Right renal cortex interstitium (tissue), 3 donors: ENCODE data around the gene CFAP100. TPM values are rescaled to one million over a fixed set of nuclear protein-coding genes. Genes with fewer than 3 reads are reported as not detected.

ENCODE experiments used
- DNase-seq, 3 donors: peaks; one replicate each; pipeline ENCODE4 v3.0.0-alpha.2; 2013; ENCODE audit warnings: low read depth in 3 of 3, low spot score in 2 of 3
- polyA plus RNA-seq, 3 donors: library from polyadenylated mRNA; unstranded; fragments of 120-200 nt; gene quantifications; one replicate each; pipeline ENCODE4 v1.2.1, GENCODE V29; 2013; ENCODE audit not compliant: insufficient read length in 3 of 3

The CFAP100 gene
- polyA plus RNA-seq, 3 donors: 0.53 to 1.1 (median 0.55) TPM

GRCh38 chr3:126456766-126457388 is 62.2 kb downstream of the CFAP100 start:
- DNase-seq: no peak

GRCh38 chr3:126459111-126459762 is 64.5 kb downstream of the CFAP100 start:
- DNase-seq: no peak

GRCh38 chr3:126459763-126460127 is 65.0 kb downstream of the CFAP100 start:
- no peak for DNase-seq

GRCh38 chr3:126460381-126460780 is 65.7 kb downstream of the CFAP100 start:
- no peak for DNase-seq

- DNase-seq: no peak
These were observed 66.9 kb downstream of the CFAP100 start for GRCh38 chr3:126461450-126462070.

- no peak for DNase-seq
These were observed 68.8 kb downstream of the CFAP100 start for GRCh38 chr3:126463521-126463920.

GRCh38 chr3:126464093-126464492 is 69.4 kb downstream of the CFAP100 start:
- DNase-seq: no peak

GRCh38 chr3:126464494-126464893 is 69.8 kb downstream of the CFAP100 start:
- no peak for DNase-seq

- DNase-seq: no peak
These were observed 70.3 kb downstream of the CFAP100 start for GRCh38 chr3:126464997-126465396.

- no peak for DNase-seq
These were observed 71.3 kb downstream of the CFAP100 start for GRCh38 chr3:126465928-126466544.

GRCh38 chr3:126466886-126467610 is 72.3 kb downstream of the CFAP100 start:
- no peak for DNase-seq

GRCh38 chr3:126467611-126467955 is 72.9 kb downstream of the CFAP100 start:
- no peak for DNase-seq

GRCh38 chr3:126468028-126468891 is 73.6 kb downstream of the CFAP100 start:
- no peak for DNase-seq

GRCh38 chr3:126469479-126469878 is 74.8 kb downstream of the CFAP100 start:
- no peak for DNase-seq

- DNase-seq: no peak
These were observed 77.7 kb downstream of the CFAP100 start for GRCh38 chr3:126472277-126473006.

GRCh38 chr3:126473292-126474168 is 78.8 kb downstream of the CFAP100 start:
- DNase-seq: no peak

GRCh38 chr3:126474498-126475412 is 80.0 kb downstream of the CFAP100 start:
- DNase-seq: peak in 1 of 3 donors; percentile 23
